SU-DHL-6 (cell line): ENCODE measurements around the gene INTS7.

ENCODE experiments used
- H2AFZ ChIP-seq: fragments of 200-600 bp; sonication (generic); 2 replicates; pipeline ENCODE4 v1.6.1; 2014; ENCODE audit warnings: low read depth, mild to moderate bottlenecking, moderate library complexity, mixed read lengths, antibody characterized with exemption, low read length; ENCODE audit not compliant: severe bottlenecking
- H3F3A ChIP-seq: fragments of 200-600 bp; shearing (Covaris generic); 2 replicates; pipeline ENCODE4 v1.6.0; 2016; ENCODE audit warnings: antibody characterized with exemption, mild to moderate bottlenecking; ENCODE audit not compliant: insufficient read depth
- H3K27ac ChIP-seq: fragments of 200-600 bp; sonication (generic); 2 replicates; pipeline ENCODE4 v1.5.1; 2016; ENCODE audit warnings: low read depth, mild to moderate bottlenecking, low read length, moderate library complexity, mixed read lengths
- H3K27me3 ChIP-seq: fragments of 200-600 bp; sonication (generic), shearing (Covaris generic); 2 replicates; pipeline ENCODE4 v1.6.0; 2014; ENCODE audit warnings: mild to moderate bottlenecking, low read length
- H3K36me3 ChIP-seq: fragments of 200-600 bp; sonication (generic); 2 replicates; pipeline ENCODE4 v1.6.1; 2014; ENCODE audit warnings: mild to moderate bottlenecking, low read length, mixed read lengths
- H3K4me2 ChIP-seq: fragments of 300-600, 200-600 bp; shearing (Covaris generic), sonication (generic); 2 replicates; pipeline ENCODE4 v1.6.0; 2014; ENCODE audit warnings: low read length, low read depth, mild to moderate bottlenecking; ENCODE audit not compliant: poor library complexity, severe bottlenecking
- H3K4me3 ChIP-seq: fragments of 200-600 bp; sonication (generic); 2 replicates; pipeline ENCODE4 v1.5.1; 2014; ENCODE audit warnings: antibody characterized with exemption, low read length, mild to moderate bottlenecking, mixed read lengths; ENCODE audit not compliant: insufficient read depth, poor library complexity, severe bottlenecking
- H3K79me2 ChIP-seq: fragments of 200-600 bp; sonication (generic); 2 replicates; pipeline ENCODE4 v1.6.1; 2014; ENCODE audit warnings: mild to moderate bottlenecking, low read length, moderate library complexity; ENCODE audit not compliant: insufficient read depth
- H3K9ac ChIP-seq: fragments of 200-600 bp; sonication (generic); 2 replicates; pipeline ENCODE4 v1.7.0; 2014; ENCODE audit warnings: mild to moderate bottlenecking, low read length
- H3K9me2 ChIP-seq: fragments of 200-600 bp; sonication (generic); replicated peaks from 2 replicates; pipeline ENCODE4 v1.6.1; 2014; ENCODE audit warnings: low read length; ENCODE audit not compliant: insufficient read depth
- H3K9me3 ChIP-seq: fragments of 200-600 bp; sonication (generic); 2 replicates; pipeline ENCODE4 v1.6.1; 2014; ENCODE audit warnings: low read length, mixed read lengths; ENCODE audit not compliant: insufficient read depth
- H4K20me1 ChIP-seq: fragments of 200-600 bp; sonication (generic); 2 replicates; pipeline ENCODE4 v1.6.1; 2014; ENCODE audit warnings: low read depth, mild to moderate bottlenecking, antibody characterized with exemption, low read length, moderate library complexity, mixed read lengths
- CTCF ChIP-seq: fragments of 200-600 bp; sonication (generic); IDR thresholded peaks from one replicate; pipeline ENCODE4 v1.5.1; 2017; ENCODE audit warnings: antibody characterized with exemption, mild to moderate bottlenecking, low read length, moderate library complexity; ENCODE audit not compliant: insufficient read depth, poor library complexity, severe bottlenecking
- EZH2phosphoT487 ChIP-seq: fragments of 200-600 bp; sonication (generic), shearing (Covaris generic); conservative IDR thresholded peaks from 2 replicates; pipeline ENCODE4 v1.6.1; 2018; ENCODE audit warnings: mild to moderate bottlenecking, antibody characterized with exemption, low read length, moderate library complexity, mixed read lengths

INTS7 gene

DNA sequence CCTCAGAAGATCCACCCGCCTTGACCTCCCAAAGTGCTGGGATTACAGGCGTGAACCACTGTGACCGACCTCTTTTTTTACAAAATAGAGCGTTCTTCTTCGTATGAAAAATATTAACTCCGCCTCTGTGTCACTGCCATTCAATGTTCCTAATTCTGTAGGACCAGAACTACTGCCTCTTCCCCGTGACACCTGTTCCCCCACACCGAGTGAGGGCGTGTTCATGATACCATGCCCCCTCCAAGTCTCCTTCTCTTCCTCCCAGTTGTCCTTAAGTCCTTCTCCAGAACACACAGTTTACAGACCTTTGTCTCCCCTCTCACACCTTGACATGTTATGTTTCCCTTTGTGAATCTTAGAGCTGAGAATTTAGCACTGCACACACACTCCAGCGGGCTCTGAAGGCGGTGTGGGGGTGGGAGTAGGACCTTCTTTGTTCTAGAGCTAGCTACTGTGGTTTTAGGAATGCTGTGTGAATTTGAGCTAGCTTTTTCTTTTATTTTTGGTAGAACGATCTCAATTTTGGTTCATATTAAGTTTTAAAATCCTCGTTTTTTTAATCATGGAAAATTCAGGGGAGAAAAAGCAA lies 122.4 kb downstream of the INTS7 start:
- no peaks in the 10 kb centered on the region for H4K20me1 ChIP-seq

DNA sequence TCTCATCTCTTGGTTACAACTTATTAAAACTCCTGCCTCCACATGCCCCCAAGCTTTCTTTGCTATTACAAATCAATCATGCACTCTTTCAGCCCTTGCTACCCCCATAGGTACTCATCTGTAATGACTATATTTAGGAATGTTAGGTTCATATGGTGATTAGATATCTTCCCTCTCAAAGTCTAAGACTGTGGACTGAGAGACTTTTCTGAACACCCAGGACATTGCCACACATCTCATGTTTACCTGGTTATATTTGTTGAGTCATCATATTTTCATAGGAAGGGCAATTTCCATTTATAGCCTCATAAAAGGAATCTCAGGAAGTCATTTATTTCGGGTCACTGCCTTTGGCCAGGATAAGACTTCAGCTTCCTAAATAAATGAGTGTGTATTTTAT lies 123.3 kb downstream of the INTS7 start:
- H3F3A ChIP-seq, result no peaks in the 10 kb centered on the region
- H3K27ac ChIP-seq, result no peak overlapping the region
- H4K20me1 ChIP-seq, result no peaks in the 10 kb centered on the region
- H3K79me2 ChIP-seq, result no peaks in the 10 kb centered on the region
- no peak overlapping the region for H3K9ac ChIP-seq
- H2AFZ ChIP-seq, result no peak overlapping the region
- H3K36me3 ChIP-seq, result no peaks in the 10 kb centered on the region
- H3K27me3 ChIP-seq, result no peaks in the 10 kb centered on the region
- H3K9me3 ChIP-seq, result no peaks in the 10 kb centered on the region
- no peak overlapping the region for H3K4me2 ChIP-seq
- no peaks in the 10 kb centered on the region for H3K9me2 ChIP-seq
- TF ChIP-seq CTCF, result no peak
- TF ChIP-seq EZH2phosphoT487, result no peak
- H3K4me3 ChIP-seq, result no peak overlapping the region

More for the DNA sequence above, 122.4 kb downstream of the INTS7 start:
- TF ChIP-seq CTCF (no peak), EZH2phosphoT487 (no peak)
- Histone ChIP-seq H3K27ac (no peak overlapping the region), H3K4me2 (no peak overlapping the region), H3K9me3 (no peaks in the 10 kb centered on the region), H3K9ac (no peak overlapping the region), H3K9me2 (no peaks in the 10 kb centered on the region), H3K27me3 (no peaks in the 10 kb centered on the region), H3F3A (no peaks in the 10 kb centered on the region), H3K4me3 (no peak overlapping the region), H3K79me2 (no peaks in the 10 kb centered on the region), H2AFZ (no peak overlapping the region), H3K36me3 (no peaks in the 10 kb centered on the region)

DNA sequence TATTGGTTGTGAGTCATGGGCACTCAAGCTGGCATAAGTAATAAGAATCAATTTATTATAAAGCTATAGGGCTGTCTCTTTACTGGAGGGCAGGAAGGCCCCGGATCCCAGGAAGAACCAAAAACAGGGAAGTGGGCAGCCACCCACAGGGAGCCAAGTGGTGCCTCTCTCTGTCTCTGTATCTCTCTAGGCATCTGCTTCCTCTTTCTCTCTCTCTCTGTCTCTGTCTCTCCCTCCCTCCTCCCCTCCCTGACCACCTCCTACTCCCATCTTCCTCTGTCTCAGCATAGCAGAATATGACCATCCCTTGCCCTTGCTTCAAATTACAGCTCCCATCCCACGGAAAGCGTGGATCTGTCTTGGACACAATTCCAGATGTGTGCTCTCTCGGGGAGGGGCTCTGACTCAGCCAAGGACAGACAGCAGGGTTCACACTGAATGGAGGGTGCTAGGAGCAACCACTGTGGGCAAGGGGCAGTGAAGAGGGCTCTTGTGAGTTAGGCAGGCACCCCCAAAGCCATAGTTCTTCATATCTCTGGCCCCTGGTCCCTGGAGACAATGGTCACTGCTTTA lies 124.4 kb downstream of the INTS7 start:
- no peaks in the 10 kb centered on the region for H4K20me1 ChIP-seq

More for the DNA sequence above, 124.4 kb downstream of the INTS7 start:
- Histone ChIP-seq H3K4me3 (no peak overlapping the region), H3K36me3 (no peaks in the 10 kb centered on the region), H3K27me3 (no peaks in the 10 kb centered on the region; the same call in 1 of the 2 replicates), H3K9me2 (no peaks in the 10 kb centered on the region), H3K9ac (no peak overlapping the region), H3K9me3 (no peaks in the 10 kb centered on the region), H3K79me2 (no peaks in the 10 kb centered on the region), H2AFZ (no peak overlapping the region), H3K4me2 (no peak overlapping the region), H3F3A (no peaks in the 10 kb centered on the region), H3K27ac (no peak overlapping the region)
- TF ChIP-seq EZH2phosphoT487 (no peak), CTCF (no peak)
